HEK293T (cell line): Measurements from ENCODE around the gene LIX1L.

Experiments used
- CTCF ChIA-PET: fragments of 350-600 bp; formaldehyde crosslinking; extraction: SDS; loops from one replicate; lab custom pipeline; 2021; ENCODE audit warnings: antibody characterized with exemption, inconsistent platforms; lab: Yijun Ruan, JAX
- POLR2A ChIA-PET: fragments of 350-600 bp; formaldehyde crosslinking; extraction: SDS; loops from one replicate; lab custom pipeline; 2020; ENCODE audit warnings: antibody characterized with exemption, inconsistent platforms; lab: Yijun Ruan, JAX
- DNase-seq: peaks from one replicate; pipeline ENCODE4 v3.0.0; 2012; ENCODE audit warnings: mixed read lengths; ENCODE audit errors: extremely low spot score
- ARNT ChIP-seq: fragments of 450-650 bp; IDR thresholded peaks from 2 replicates; pipeline ENCODE4 v1.6.1; 2017; ENCODE audit warnings: mild to moderate bottlenecking
- BHLHE40 ChIP-seq: fragments of 450-650 bp; IDR thresholded peaks from 2 replicates; pipeline ENCODE4 v1.6.1; 2016; ENCODE audit warnings: mild to moderate bottlenecking, moderate library complexity, borderline replicate concordance
- CTBP1 ChIP-seq: fragments of 450-650 bp; IDR thresholded peaks from 2 replicates; pipeline ENCODE4 v1.6.1; 2016; ENCODE audit warnings: borderline replicate concordance
- ELF4 ChIP-seq: fragments of 450-650 bp; IDR thresholded peaks from 2 replicates; pipeline ENCODE4 v1.6.1; 2017; ENCODE audit warnings: antibody characterized with exemption
- FOXA1 ChIP-seq: fragments of 450-650 bp; IDR thresholded peaks from 2 replicates; pipeline ENCODE4 v1.6.1; 2016; ENCODE audit warnings: mild to moderate bottlenecking
- FOXK2 ChIP-seq: fragments of 450-650 bp; IDR thresholded peaks from 2 replicates; pipeline ENCODE4 v1.6.1; 2016; ENCODE audit warnings: mild to moderate bottlenecking
- FOXM1 ChIP-seq: fragments of 450-650 bp; IDR thresholded peaks from 2 replicates; pipeline ENCODE4 v1.6.1; 2017; ENCODE audit warnings: mild to moderate bottlenecking, borderline replicate concordance
- HDGF ChIP-seq: fragments of 450-650 bp; IDR thresholded peaks from 2 replicates; pipeline ENCODE4 v1.6.1; 2017; ENCODE audit warnings: antibody characterized with exemption, borderline replicate concordance
- L3MBTL2 ChIP-seq: fragments of 450-650 bp; conservative IDR thresholded peaks from 2 replicates; pipeline ENCODE4 v1.6.1; 2016; ENCODE audit warnings: mild to moderate bottlenecking
- LEF1 ChIP-seq: fragments of 450-650 bp; IDR thresholded peaks from 2 replicates; pipeline ENCODE4 v1.6.1; 2017; ENCODE audit warnings: mild to moderate bottlenecking, borderline replicate concordance
- NFRKB ChIP-seq: fragments of 450-650 bp; IDR thresholded peaks from 2 replicates; pipeline ENCODE4 v1.6.1; 2016; ENCODE audit warnings: mild to moderate bottlenecking, moderate library complexity
- PKNOX1 ChIP-seq: fragments of 450-650 bp; IDR thresholded peaks from 2 replicates; pipeline ENCODE4 v1.6.1; 2016
- SP1 ChIP-seq: fragments of 450-650 bp; IDR thresholded peaks from 2 replicates; pipeline ENCODE4 v1.6.1; 2017
- SUZ12 ChIP-seq: fragments of 450-650 bp; IDR thresholded peaks from 2 replicates; pipeline ENCODE4 v1.6.1; 2016; ENCODE audit warnings: mild to moderate bottlenecking
- TARDBP ChIP-seq: fragments of 450-650 bp; IDR thresholded peaks from 2 replicates; pipeline ENCODE4 v1.6.1; 2016
- ZNF384 ChIP-seq: fragments of 450-650 bp; IDR thresholded peaks from 2 replicates; pipeline ENCODE4 v1.6.1; 2016

LIX1L gene

GRCh38 chr1:145967288-145967687 is 9.5 kb upstream of the LIX1L start:
- TF ChIP-seq CTBP1 (no peak), L3MBTL2 (no peak), HDGF (no peak), NFRKB (no peak), ZNF384 (no peak), SUZ12 (no peak), BHLHE40 (no peak), ARNT (no peak), LEF1 (no peak), ELF4 (no peak), FOXA1 (no peak), FOXM1 (no peak), TARDBP (no peak), FOXK2 (no peak), SP1 (no peak), PKNOX1 (no peak)
- POLR2A ChIA-PET: interaction anchor here (1.1 kb wide), 2 partner anchors 76 to 109 kb away, joined by 4 read pairs; partner anchors contain the start of gene PIAS3
- no peak for DNase-seq
- CTCF ChIA-PET: no interaction called here

GRCh38 chr1:145965119-145965744 is 7.4 kb upstream of the LIX1L start:
- DNase-seq: no peak
- CTCF ChIA-PET: interaction anchor here (1.1 to 4.5 kb wide), 5 partner anchors 13 to 120 kb away, joined by 4 to 26 read pairs (median 5); partner anchors contain the start of gene NUDT17
- POLR2A ChIA-PET: interaction anchor here (0.9 to 4.6 kb wide), 30 partner anchors 8 to 119 kb away, joined by 3 to 60 read pairs (median 8); partner anchors contain the start of genes NUDT17, PEX11B, PIAS3 and RBM8A
- TF ChIP-seq PKNOX1 (no peak), L3MBTL2 (no peak), BHLHE40 (no peak), ELF4 (no peak), NFRKB (no peak)

- ChIA-PET POLR2A (interaction anchor here (0.6 to 4.6 kb wide), 46 partner anchors 9 to 141 kb away, joined by 3 to 60 read pairs (median 5); partner anchors contain the start of genes ANKRD35, HJV, NUDT17 and PEX11B), CTCF (interaction anchor here (0.6 to 4.5 kb wide), 8 partner anchors 13 to 119 kb away, joined by 3 to 26 read pairs (median 4); partner anchors contain the start of genes ITGA10, NUDT17 and RBM8A)
- DNase-seq: peak; percentile 90
- 0 out of 2 replicates have a peak, but pooled peaks have one; percentile 18 for TF ChIP-seq ELF4
- 0 out of 2 replicates have a peak, but pooled peaks have one; percentile 15 for TF ChIP-seq L3MBTL2
- no peak for TF ChIP-seq FOXK2
Observed at GRCh38 chr1:145964328-145965118, 6.7 kb upstream of the LIX1L start, which contains the start of the genes ANKRD34A and POLR3GL. ANKRD34A (minus strand) TSS chr1:145964575; CDS start chr1:145961759, 2,816 bp downstream. POLR3GL (plus strand) TSS chr1:145964690; CDS start chr1:145974866, 10,176 bp downstream.

- CTCF ChIA-PET: interaction anchor here (1.2 to 4.5 kb wide), 5 partner anchors 15 to 72 kb away, joined by 3 to 26 read pairs (median 4); partner anchors contain the start of genes ITGA10 and RBM8A
- no peak for DNase-seq
- TF ChIP-seq NFRKB (no peak), FOXA1 (no peak)
- POLR2A ChIA-PET: interaction anchor here (0.5 to 4.6 kb wide), 33 partner anchors 8 to 498 kb away, joined by 3 to 60 read pairs (median 6); partner anchors contain the start of genes ANKRD35, HJV, NUDT17 and PEX11B
Observed at GRCh38 chr1:145963265-145964019, 5.6 kb upstream of the LIX1L start.

GRCh38 chr1:145962157-145963102 is 4.6 kb upstream of the LIX1L start:
- ChIA-PET POLR2A (interaction anchor here (1.7 to 4.6 kb wide), 5 partner anchors 17 to 44 kb away, joined by 3 to 60 read pairs (median 19); partner anchors contain the start of genes PEX11B and RBM8A), CTCF (interaction anchor here (1.5 to 4.5 kb wide), 2 partner anchors 16 to 36 kb away, joined by 3 to 26 read pairs; no protein-coding TSS in a partner anchor)
- DNase-seq: no peak
- TF ChIP-seq ZNF384: no peak
- no peak for TF ChIP-seq SP1
- TF ChIP-seq BHLHE40: no peak
- TF ChIP-seq NFRKB: no peak
- TF ChIP-seq FOXA1: no peak
- no peak for TF ChIP-seq FOXK2
